OCI-LY1 (cell line): ENCODE results near the gene CACNA1C.
"Not testable (repeated sequence)": the region's sequence is repeated elsewhere in the genome, so short reads cannot be mapped to it uniquely, and the experiment has no call there.

ENCODE experiments used
- EZH2 ChIP-seq: fragments of 200-600 bp; sonication (generic), shearing (Covaris generic); IDR thresholded peaks from 2 replicates; pipeline ENCODE4 v1.8.0; 2017; ENCODE audit warnings: borderline replicate concordance, mixed run types, mild to moderate bottlenecking, antibody characterized with exemption, low read length, moderate library complexity, mixed read lengths
- TF ChIP-seq, protein P1 (sequence below): fragments of 200-600 bp; sonication (generic), shearing (Covaris generic); IDR thresholded peaks from 2 replicates; pipeline ENCODE4 v1.5.1; 2017; ENCODE audit warnings: mild to moderate bottlenecking, antibody characterized with exemption, low read length, moderate library complexity, mixed read lengths

DNA sequence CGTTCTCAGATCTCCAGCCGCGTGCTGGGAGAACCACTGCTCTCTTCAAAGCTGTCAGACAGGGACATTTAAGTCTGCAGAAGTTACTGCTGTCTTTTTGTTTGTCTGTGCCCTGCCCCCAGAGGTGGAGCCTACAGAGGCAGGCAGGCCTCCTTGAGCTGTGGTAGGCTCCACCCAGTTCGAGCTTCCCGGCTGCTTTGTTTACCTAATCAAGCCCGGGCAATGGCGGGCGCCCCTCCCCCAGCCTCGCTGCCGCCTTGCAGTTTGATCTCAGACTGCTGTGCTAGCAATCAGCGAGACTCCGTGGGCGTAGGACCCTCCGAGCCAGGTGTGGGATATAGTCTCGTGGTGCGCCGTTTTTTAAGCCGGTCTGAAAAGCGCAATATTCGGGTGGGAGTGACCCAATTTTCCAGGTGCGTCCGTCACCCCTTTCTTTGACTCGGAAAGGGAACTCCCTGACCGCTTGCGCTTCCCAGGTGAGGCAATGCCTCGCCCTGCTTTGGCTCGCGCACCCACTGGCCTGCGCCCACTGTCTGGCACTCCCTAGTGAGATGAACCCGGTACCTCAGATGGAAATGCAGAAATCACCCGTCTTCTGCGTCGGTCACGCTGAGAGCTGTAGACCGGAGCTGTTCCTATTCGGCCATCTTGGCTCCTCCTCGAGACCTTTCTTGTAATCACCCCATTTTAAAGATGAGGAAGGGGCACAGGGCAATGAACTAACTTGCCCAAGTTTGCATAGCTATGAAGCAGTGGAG lies 83.1 kb downstream of the CACNA1C start:
- TF ChIP-seq, protein P1, sequence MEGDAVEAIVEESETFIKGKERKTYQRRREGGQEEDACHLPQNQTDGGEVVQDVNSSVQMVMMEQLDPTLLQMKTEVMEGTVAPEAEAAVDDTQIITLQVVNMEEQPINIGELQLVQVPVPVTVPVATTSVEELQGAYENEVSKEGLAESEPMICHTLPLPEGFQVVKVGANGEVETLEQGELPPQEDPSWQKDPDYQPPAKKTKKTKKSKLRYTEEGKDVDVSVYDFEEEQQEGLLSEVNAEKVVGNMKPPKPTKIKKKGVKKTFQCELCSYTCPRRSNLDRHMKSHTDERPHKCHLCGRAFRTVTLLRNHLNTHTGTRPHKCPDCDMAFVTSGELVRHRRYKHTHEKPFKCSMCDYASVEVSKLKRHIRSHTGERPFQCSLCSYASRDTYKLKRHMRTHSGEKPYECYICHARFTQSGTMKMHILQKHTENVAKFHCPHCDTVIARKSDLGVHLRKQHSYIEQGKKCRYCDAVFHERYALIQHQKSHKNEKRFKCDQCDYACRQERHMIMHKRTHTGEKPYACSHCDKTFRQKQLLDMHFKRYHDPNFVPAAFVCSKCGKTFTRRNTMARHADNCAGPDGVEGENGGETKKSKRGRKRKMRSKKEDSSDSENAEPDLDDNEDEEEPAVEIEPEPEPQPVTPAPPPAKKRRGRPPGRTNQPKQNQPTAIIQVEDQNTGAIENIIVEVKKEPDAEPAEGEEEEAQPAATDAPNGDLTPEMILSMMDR, result not testable (repeated sequence)
- not testable (repeated sequence) for TF ChIP-seq EZH2
